HG03060 (cell line): ENCODE results near the gene SENP2.

ENCODE experiments used
- ATAC-seq: cut with Tn5 transposase; IDR thresholded peaks from one replicate; pipeline ENCODE4 v1.9.1; 2021; ENCODE audit warnings: low read depth, moderate number of reproducible peaks; ENCODE audit not compliant: unreplicated experiment

The SENP2 gene

GRCh38 chr3:185667574-185667973 is 81.5 kb downstream of the SENP2 start:
- ATAC-seq, result no peak

GRCh38 chr3:185677146-185677829 is 91.2 kb downstream of the SENP2 start:
- no peak for ATAC-seq

GRCh38 chr3:185678027-185678426 is 91.9 kb downstream of the SENP2 start:
- no peak for ATAC-seq

- no peak for ATAC-seq
Measured at GRCh38 chr3:185680231-185680630, 94.1 kb downstream of the SENP2 start.
